ENCODE measurements around the gene RNF123. TPM values are rescaled to one million over a fixed set of nuclear protein-coding genes. Genes with fewer than 3 reads are reported as not detected.

The RNF123 gene
- total and polyA plus RNA-seq, 10 of the 15 experiments (the other 5 are each of a cell fraction or from before 2014, with no cell fraction given), result 4.2 to 31.5 (median 17.6) TPM

GRCh38 chr3:49659756-49660155 is 29.6 kb upstream of the RNF123 start:
- RAD21 ChIA-PET (ENCODE audit: unreplicated experiment), result no interaction called here
- TF ChIP-seq CREB1 (IDR thresholded peaks at IDR 0.05; ENCODE audit: low read depth) (no peak), ATF7 (IDR thresholded peaks at IDR 0.05; ENCODE audit: low read depth) (no peak), MYB (IDR thresholded peaks at IDR 0.05; ENCODE audit: borderline replicate concordance, low read depth, low read length) (no peak), PAX8 (IDR thresholded peaks at IDR 0.05) (no peak), YBX1 (IDR thresholded peaks at IDR 0.05) (no peak), NR2F1 (conservative IDR thresholded peaks at IDR 0.05) (no peak), CHD1 (IDR thresholded peaks at IDR 0.05; ENCODE audit: low read depth, low read length) (no peak)
- TF ChIP-seq, protein P1, sequence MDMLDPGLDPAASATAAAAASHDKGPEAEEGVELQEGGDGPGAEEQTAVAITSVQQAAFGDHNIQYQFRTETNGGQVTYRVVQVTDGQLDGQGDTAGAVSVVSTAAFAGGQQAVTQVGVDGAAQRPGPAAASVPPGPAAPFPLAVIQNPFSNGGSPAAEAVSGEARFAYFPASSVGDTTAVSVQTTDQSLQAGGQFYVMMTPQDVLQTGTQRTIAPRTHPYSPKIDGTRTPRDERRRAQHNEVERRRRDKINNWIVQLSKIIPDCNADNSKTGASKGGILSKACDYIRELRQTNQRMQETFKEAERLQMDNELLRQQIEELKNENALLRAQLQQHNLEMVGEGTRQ (IDR thresholded peaks at IDR 0.05; ENCODE audit: borderline replicate concordance, low read depth, low read length), result no peak
- POLR2A ChIA-PET, result no interaction called here
- FAIRE-seq, result no peak
- SMC1A ChIA-PET (ENCODE audit: uncharacterized antibody, unreplicated experiment), result interaction anchor here (1.0 kb wide), 1 partner anchor 13 kb away, joined by 3 read pairs; no protein-coding TSS in a partner anchor
- Histone ChIP-seq H3K9me3 (replicated peaks; ENCODE audit: control insufficient read depth, insufficient read depth, low read length) (no peaks in the 10 kb centered on the region), H3K79me2 (ENCODE audit: control insufficient read depth, insufficient read depth, low read length) (no peaks in the 10 kb centered on the region), H4K20me1 (ENCODE audit: control insufficient read depth, insufficient read depth) (no peaks in the 10 kb centered on the region), H2AFZ (ENCODE audit: control insufficient read depth, low read depth, low read length) (no peak overlapping the region), H3K4me1 (ENCODE audit: control insufficient read depth, insufficient read depth, low read length) (no peaks in the 10 kb centered on the region), H3K9ac (ENCODE audit: control insufficient read depth, insufficient read depth, low read length) (no peak overlapping the region), H3K27me3 (replicated peaks in 1 of 2; ENCODE audit: control insufficient read depth in 2 of 2, insufficient read depth in 2 of 2, low read length in 1 of 2) (no peaks in the 10 kb centered on the region), H3K27ac (ENCODE audit: control insufficient read depth, insufficient read depth) (no peak overlapping the region), H3K4me2 (ENCODE audit: control insufficient read depth, insufficient read depth) (no peak overlapping the region), H3K4me3 (no peak overlapping the region), H3K36me3 (ENCODE audit: control insufficient read depth in 2 of 2, insufficient read depth in 2 of 2, low read length in 1 of 2) (no peaks in the 10 kb centered on the region)
- ATAC-seq, result no peak; the same call in 2 of the 3 replicates
- 3% methylated on average over 4 of the region's 4 CpGs for WGBS (ENCODE audit: insufficient coverage, insufficient replicate concordance, low lambda C conversion rate, missing lambda C conversion rate)
- intact Hi-C loops (cut with micrococcal nuclease; ENCODE audit: unreplicated experiment) (no loop called here), in situ Hi-C loops (cut with MboI) (no loop called here)
- no peak for DNase-seq (ENCODE audit: low read depth, low spot score)
- no TSS peak for BruUV-seq (replicated peaks)
- CTCF ChIA-PET, result no interaction called here

DNA sequence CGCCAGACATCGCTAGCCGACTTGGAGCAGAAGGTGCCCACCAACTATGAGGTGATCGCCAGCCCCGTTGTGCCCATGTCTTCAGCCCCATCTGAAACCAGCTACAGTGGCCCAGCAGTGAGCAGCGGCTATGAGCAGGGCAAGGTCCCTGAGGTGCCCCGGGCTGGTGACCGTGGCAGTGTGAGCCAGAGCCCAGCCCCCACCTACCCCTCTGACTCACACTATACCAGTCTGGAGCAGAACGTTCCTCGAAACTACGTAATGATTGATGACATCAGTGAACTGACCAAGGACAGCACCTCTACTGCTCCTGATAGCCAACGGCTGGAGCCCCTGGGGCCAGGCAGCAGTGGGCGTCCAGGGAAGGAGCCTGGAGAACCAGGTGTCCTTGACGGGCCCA is 28.1 kb upstream of the RNF123 start:
- Histone ChIP-seq H3K27ac (ENCODE audit: control insufficient read depth, insufficient read depth) (no peak overlapping the region), H3K79me2 (ENCODE audit: control insufficient read depth, insufficient read depth, low read length) (no peaks in the 10 kb centered on the region), H2AFZ (ENCODE audit: control insufficient read depth, low read depth, low read length) (no peak overlapping the region), H3K4me1 (ENCODE audit: control insufficient read depth, insufficient read depth, low read length) (no peaks in the 10 kb centered on the region), H4K20me1 (ENCODE audit: control insufficient read depth, insufficient read depth) (no peaks in the 10 kb centered on the region), H3K9me3 (replicated peaks; ENCODE audit: control insufficient read depth, insufficient read depth, low read length) (no peaks in the 10 kb centered on the region), H3K27me3 (replicated peaks in 1 of 2; ENCODE audit: control insufficient read depth in 2 of 2, insufficient read depth in 2 of 2, low read length in 1 of 2) (no peaks in the 10 kb centered on the region), H3K9ac (ENCODE audit: control insufficient read depth, insufficient read depth, low read length) (no peak overlapping the region), H3K4me3 (no peak overlapping the region), H3K36me3 (ENCODE audit: control insufficient read depth in 2 of 2, insufficient read depth in 2 of 2, low read length in 1 of 2) (no peaks in the 10 kb centered on the region), H3K4me2 (ENCODE audit: control insufficient read depth, insufficient read depth) (no peak overlapping the region)
- ChIA-PET RAD21 (ENCODE audit: unreplicated experiment) (no interaction called here), SMC1A (ENCODE audit: uncharacterized antibody, unreplicated experiment) (no interaction called here), POLR2A (no interaction called here), CTCF (no interaction called here)
- no peak for FAIRE-seq
- no peak for DNase-seq (ENCODE audit: low read depth, low spot score)
- ATAC-seq, result no peak
- WGBS (ENCODE audit: insufficient coverage, insufficient replicate concordance, low lambda C conversion rate, missing lambda C conversion rate), result 42% methylated on average over 14 of the region's 14 CpGs
- TF ChIP-seq POLR2AphosphoS2 (IDR thresholded peaks at IDR 0.05; ENCODE audit: low read depth, low read length) (no peak), TCF3 (IDR thresholded peaks at IDR 0.05; ENCODE audit: borderline replicate concordance, insufficient read depth, low read depth, low read length) (no peak)
- TF ChIP-seq, protein P1 (IDR thresholded peaks at IDR 0.05; ENCODE audit: borderline replicate concordance, low read depth, low read length), result no peak
- intact Hi-C loops (cut with micrococcal nuclease; ENCODE audit: unreplicated experiment) (no loop called here), in situ Hi-C loops (cut with MboI) (no loop called here)
- no TSS peak for BruUV-seq (replicated peaks)
